ENCODE measurements around the gene PCSK4.

PCSK4 gene

GRCh38 chr19:1452802-1453524 lies 37.2 kb downstream of the PCSK4 start:
- no peak for DNase-seq (ENCODE audit: low spot score)

GRCh38 chr19:1451916-1452801 lies 38.0 kb downstream of the PCSK4 start:
- DNase-seq (ENCODE audit: low spot score) = no peak

- DNase-seq (ENCODE audit: low spot score) = no peak
These were observed 39.1 kb downstream of the PCSK4 start for GRCh38 chr19:1450735-1451731.

GRCh38 chr19:1449467-1450442 lies 40.4 kb downstream of the PCSK4 start, which contains the start of gene APC2:
Gene APC2, plus strand, starts transcription at chr19:1450121. Its CDS starts 2,881 bp downstream, at chr19:1453002.
- peak; percentile 16 for DNase-seq (ENCODE audit: low spot score)

- DNase-seq (ENCODE audit: low spot score) = no peak
These were observed 42.2 kb downstream of the PCSK4 start for GRCh38 chr19:1447944-1448343.

- DNase-seq (ENCODE audit: low spot score) = no peak
These were observed 42.6 kb downstream of the PCSK4 start for GRCh38 chr19:1447504-1447903.

GRCh38 chr19:1446713-1447481 lies 43.3 kb downstream of the PCSK4 start:
- DNase-seq (ENCODE audit: low spot score) = peak; percentile 10

GRCh38 chr19:1445932-1446712 lies 44.0 kb downstream of the PCSK4 start:
- no peak for DNase-seq (ENCODE audit: low spot score)

- DNase-seq (ENCODE audit: low spot score) = peak; percentile 72
These were observed 44.8 kb downstream of the PCSK4 start for GRCh38 chr19:1445185-1445931.

- no peak for DNase-seq (ENCODE audit: low spot score)
These were observed 48.3 kb downstream of the PCSK4 start for GRCh38 chr19:1441677-1442438.

- no peak for DNase-seq (ENCODE audit: low spot score)
These were observed 49.1 kb downstream of the PCSK4 start for GRCh38 chr19:1441022-1441426.

- DNase-seq (ENCODE audit: low spot score) = no peak
These were observed 49.7 kb downstream of the PCSK4 start for GRCh38 chr19:1440418-1440801.

- DNase-seq (ENCODE audit: low spot score) = peak; percentile 9
These were observed 50.4 kb downstream of the PCSK4 start for GRCh38 chr19:1439525-1440417.

- no peak for DNase-seq (ENCODE audit: low spot score)
These were observed 51.2 kb downstream of the PCSK4 start for GRCh38 chr19:1438933-1439354.

- DNase-seq (ENCODE audit: low spot score) = peak; percentile 96
These were observed 51.9 kb downstream of the PCSK4 start, which contains the start of gene RPS15 for GRCh38 chr19:1438035-1438932. Gene RPS15, plus strand, starts transcription at chr19:1438396. Its CDS starts 30 bp downstream, at chr19:1438426.
